DMS153 (cell line): ENCODE results near the gene HSD3B2.

Source experiments
- DNase-seq: peaks from one replicate; lab custom pipeline; 2025; lab: John Stamatoyannopoulos, UW

Gene HSD3B2

DNA sequence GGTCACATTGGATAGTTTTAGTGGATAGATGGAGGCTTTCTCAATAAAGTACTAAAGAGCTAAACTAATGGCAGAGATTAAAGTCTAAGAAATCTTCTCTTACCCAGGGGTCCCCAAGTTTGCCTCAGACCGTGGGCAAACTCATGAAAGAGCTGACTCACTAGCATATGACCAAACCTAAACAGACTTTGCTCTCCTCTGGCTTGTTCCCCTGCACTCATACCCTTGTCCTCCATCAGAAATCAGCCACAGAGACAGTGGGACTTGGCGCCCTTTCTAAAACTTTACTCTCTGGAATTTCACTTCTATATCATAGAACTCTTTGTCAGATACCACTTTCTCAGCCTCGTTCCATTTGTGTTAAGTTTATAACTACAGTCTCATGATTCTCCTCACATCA lies 17.0 kb upstream of the HSD3B2 start:
- no peak for DNase-seq

DNA sequence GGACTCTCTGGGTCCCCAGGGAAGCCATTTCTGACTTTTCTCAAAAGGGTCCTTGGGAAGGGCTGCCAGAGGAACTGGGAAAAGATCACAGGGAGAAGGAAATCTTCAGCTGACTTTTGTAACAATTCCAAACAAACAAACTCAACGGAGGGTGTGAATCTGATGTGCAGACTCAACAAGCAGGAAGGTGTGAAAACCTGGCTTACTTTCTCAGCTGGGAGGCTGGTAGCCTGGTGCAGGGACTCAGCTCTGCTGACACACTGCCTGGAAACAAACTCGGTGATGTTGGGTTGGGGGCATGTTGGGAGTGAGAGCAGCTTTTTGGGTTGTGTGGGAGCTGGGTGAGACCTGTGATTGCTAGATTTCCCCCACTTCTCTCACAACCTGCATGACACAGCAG lies 10.2 kb upstream of the HSD3B2 start:
- DNase-seq: no peak

- no peak for DNase-seq
Measured at GRCh38 chr1:119409731-119410130, 5.2 kb upstream of the HSD3B2 start.

- DNase-seq: no peak
Measured at GRCh38 chr1:119410961-119411360, 4.0 kb upstream of the HSD3B2 start.

DNA sequence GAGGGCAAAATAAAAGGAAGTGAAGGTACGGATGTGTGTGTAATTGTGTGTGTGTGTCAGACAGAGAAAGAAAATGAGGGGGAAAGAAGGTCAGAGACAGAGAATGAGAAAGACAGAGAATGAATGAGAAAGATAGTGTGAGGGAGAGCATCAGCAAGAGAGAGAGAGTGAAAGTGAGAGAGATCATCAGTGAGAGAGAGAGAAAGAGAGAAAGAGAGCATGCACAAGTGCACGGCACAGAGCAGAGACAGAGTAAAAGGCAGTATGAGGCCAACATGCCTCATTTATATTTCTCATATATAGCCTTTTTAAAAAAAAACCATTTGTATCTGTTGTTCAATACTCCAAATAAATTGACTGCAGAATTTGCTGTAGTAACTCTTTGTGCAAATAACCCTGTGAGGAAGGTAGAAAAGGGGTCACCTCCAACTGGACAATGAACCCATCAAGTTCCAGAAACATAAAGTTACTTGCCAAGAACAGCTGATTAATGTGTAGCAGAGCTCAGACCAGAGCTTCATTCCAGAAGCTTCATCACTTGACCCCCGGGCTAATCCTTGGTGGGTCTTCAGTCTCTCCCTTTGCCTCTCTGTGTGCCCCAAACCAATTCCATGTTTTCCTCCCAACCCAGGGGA lies 1.2 kb downstream of the HSD3B2 start:
- no peak for DNase-seq

- no peak for DNase-seq
Measured at GRCh38 chr1:119419109-119419508, 4.2 kb downstream of the HSD3B2 start.

DNA sequence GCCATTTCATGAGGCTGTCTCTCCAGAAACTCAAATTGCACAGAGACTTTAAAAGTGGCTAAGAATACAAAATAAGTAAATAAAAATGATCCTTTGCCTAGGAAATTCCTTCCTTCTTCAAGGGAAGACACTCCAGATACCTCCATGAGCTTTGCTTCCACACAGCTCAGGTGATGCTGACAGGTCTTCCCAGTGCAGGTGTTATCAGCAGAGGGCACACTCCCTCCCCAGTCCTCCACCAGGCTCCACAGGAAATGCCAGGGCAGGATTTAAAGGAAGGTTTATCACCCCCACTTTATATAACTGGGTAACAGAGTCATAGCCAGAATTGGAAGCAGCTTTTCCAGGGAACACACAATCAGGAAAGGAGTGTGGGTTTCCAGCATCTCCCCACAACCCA lies 5.7 kb downstream of the HSD3B2 start:
- no peak for DNase-seq

GRCh38 chr1:119422631-119423030 lies 7.7 kb downstream of the HSD3B2 start:
- DNase-seq: no peak

DNA sequence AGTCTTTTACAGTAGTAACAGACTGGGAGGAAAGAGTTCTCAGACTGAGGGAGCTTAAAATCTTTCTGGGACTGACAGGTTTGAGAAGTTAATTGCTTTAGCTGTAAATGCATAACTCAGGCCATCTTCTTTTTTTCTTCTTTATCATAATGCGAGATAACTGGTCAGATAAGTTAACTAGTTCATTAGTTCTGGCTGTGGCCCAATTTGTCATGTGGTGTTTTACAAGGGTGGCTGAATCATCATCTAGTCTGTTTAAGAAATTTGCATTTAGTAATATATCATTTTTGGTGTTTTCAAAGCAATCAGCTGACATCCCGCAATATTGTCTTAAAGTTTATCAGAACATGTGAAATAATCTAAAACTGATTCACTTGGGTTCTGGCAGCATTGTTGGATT lies 14.0 kb downstream of the HSD3B2 start:
- DNase-seq: no peak

DNA sequence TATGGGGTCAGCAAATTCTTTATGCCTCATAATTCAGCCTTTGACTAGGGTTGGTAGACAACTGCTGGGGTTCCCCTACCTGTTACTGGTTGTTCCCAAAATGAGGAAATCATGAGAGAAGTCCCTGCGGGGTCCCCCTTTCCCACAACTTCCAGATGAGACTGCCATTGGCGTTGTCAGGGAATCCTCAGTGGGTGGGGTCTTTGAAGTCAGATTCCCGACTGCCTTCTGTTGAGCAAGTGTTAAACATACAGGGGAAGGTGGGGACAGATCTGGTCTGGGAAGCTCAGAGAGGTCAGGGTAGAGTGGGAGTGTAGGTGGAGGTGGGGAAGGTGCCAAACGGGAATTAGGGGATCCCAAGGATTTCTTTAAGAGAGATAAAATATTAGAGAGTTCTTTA lies 14.7 kb downstream of the HSD3B2 start:
- no peak for DNase-seq

DNA sequence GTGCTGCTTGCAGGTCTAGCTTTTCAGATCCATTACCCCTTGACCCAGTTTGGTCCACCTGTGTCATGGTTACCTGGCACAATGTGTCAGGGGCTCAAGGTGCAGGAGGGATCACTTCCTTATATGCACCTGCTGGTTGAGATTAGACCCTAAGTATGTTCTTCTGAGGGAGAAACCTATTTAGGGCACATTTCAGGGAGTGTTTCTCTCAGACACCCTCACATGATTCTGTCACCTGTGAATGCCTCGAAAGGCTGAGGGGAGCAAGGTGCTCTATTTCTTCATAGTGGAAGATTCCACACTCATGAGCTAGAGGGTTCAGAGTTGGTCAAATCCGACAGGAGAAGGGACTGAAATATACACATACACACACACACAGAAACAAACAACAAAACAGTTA lies 15.5 kb downstream of the HSD3B2 start:
- DNase-seq: no peak

GRCh38 chr1:119431836-119432235 lies 16.9 kb downstream of the HSD3B2 start:
- DNase-seq: no peak

DNA sequence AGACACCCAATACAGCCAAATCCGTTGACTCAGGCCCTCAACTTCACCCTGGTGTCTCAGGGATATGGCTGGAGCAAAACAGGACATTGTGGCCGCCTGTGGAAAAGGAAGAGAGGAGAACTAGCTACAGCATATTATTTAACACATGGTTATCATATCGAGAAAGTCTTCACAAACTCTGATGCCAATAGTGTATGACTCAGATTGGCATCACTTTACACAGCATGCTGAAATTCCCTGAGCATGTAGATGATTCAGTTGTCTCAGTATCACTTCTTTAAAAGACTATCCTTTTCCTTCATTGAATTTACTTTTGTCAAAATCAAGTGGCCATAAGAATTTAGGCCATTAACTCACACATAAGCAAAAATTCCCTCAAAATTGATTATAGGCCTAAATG lies 20.1 kb downstream of the HSD3B2 start:
- DNase-seq: no peak

DNA sequence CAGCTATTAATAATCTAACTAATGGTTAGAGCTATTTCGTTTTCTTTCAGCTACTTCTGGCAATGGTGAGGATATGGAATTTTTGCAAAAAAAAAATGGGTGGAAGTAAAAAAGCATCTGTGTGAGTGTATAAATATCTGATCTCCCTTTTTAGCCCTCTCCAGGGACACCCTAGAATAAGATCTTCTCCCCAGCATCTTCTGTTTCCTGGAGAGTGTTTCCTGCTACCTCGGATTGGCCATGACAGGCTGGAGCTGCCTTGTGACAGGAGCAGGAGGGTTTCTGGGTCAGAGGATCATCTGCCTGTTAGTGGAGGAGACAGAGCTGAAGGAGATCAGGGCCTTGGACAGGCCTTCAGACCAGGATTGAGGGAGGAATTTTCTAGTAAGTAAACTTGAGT lies 23.8 kb downstream of the HSD3B2 start:
- DNase-seq: no peak

DNA sequence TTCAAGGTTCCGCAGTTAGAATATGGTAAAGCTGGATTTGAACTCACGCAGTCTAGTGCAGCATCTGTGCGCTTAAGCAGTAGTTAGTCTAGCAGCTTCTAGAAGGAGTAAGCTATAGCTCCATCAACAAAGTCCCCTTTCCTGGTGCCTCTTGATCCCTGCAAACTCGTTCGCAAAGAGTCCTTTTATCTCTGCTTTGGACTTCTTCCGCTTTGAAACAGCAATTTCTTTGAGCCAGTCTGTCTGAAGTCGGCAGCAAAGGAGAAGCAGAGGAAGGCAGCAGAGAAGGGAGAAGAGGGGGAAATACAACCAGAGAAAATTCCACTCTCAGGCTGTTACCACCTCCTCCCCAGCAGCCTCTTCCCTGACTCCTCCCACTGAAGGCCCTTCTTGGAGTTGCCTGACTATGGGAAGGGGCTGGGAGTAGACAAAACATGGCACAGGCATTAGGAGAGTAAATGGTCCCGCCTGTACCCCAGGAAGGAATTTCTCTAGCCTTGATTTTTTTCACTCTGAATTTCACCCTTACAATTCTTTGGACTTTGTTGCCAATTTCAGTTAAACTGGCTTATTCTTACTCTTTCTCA lies 25.9 kb downstream of the HSD3B2 start:
- DNase-seq: no peak

- DNase-seq: no peak
Measured at GRCh38 chr1:119442756-119443155, 27.8 kb downstream of the HSD3B2 start.

DNA sequence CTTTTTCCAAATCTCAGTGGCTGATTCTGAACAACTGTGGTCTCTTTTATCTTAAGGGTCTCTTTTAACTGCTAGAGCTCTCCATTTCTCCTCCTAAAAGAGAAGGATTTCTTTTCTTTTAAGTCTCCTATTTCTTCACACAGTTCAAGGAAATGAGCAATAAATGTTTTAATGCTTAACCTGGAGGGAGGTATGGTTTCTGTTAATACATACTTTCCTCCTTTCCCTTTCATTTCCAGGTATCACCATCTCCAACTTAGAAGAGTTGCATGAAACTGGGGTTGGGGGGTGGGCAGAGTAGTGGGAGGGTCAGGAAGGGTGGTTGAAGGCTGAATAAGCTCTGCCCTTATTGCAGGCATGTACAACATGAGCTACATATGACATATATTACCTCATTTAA lies 31.4 kb downstream of the HSD3B2 start:
- DNase-seq: no peak

GRCh38 chr1:119447344-119448126 lies 32.6 kb downstream of the HSD3B2 start:
- no peak for DNase-seq

DNA sequence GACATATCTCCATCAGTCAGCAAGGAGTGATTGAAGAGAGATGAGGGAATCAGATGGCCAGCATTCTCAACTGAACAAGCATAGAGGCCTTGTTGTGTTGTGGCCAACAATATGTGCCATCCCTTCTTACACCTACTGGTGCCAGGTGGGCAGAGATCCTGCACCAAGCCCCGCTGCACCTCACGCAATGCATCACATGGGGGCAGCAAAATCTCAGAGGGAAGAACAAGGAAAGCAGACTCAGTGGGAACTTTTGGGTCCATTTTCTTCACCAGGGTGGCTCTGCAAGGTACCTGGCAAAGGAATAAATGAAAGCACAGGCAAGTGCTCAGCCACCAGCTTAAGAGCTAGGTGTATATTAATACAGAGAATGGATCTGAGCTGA lies 33.2 kb downstream of the HSD3B2 start:
- DNase-seq: no peak

GRCh38 chr1:119449971-119450370 lies 35.0 kb downstream of the HSD3B2 start:
- DNase-seq: no peak

GRCh38 chr1:119451158-119451557 lies 36.2 kb downstream of the HSD3B2 start:
- no peak for DNase-seq

GRCh38 chr1:119452091-119452490 lies 37.1 kb downstream of the HSD3B2 start:
- no peak for DNase-seq

GRCh38 chr1:119453021-119453420 lies 38.1 kb downstream of the HSD3B2 start:
- no peak for DNase-seq

GRCh38 chr1:119462964-119463363 lies 48.0 kb downstream of the HSD3B2 start:
- no peak for DNase-seq
